H1 (cell line): ENCODE measurements around the gene NKTR. TPM values are rescaled to one million over a fixed set of nuclear protein-coding genes. Genes with fewer than 3 reads are reported as not detected.

Experiments used
- CTCF ChIA-PET: fragments of 300-600 bp; sonication (Branson Sonifier 250); formaldehyde crosslinking; loops from one replicate; lab custom pipeline; 2021; ENCODE audit not compliant: partially characterized antibody; lab: Charles Lee
- POLR2A ChIA-PET: fragments of 300-600 bp; sonication (Branson Sonifier 250); formaldehyde crosslinking; loops from one replicate; lab custom pipeline; 2021; ENCODE audit warnings: inconsistent platforms; ENCODE audit not compliant: partially characterized antibody; lab: Charles Lee
- DNase-seq, 2 experiments: peaks; one replicate each; pipeline versions ENCODE4 v3.0.0 to v3.0.0-alpha.2; 2010 to 2022; ENCODE audit warnings: low spot score in 2 of 2, low read depth in 1 of 2, mixed read lengths in 1 of 2
- FAIRE-seq: peaks from 2 replicates; lab custom pipeline; 2011; peaks lifted over from hg19 to GRCh38; lab: Jason Lieb, UNC
- H2AFZ ChIP-seq: 2 replicates; pipeline ENCODE4 v1.8.1; 2012; ENCODE audit warnings: low read length, inconsistent platforms
- H2AK5ac ChIP-seq: 2 replicates; pipeline ENCODE4 v1.6.1; 2013; ENCODE audit warnings: low read depth, low read length
- H2BK120ac ChIP-seq: replicated peaks from 2 replicates; pipeline ENCODE3; 2013; ENCODE audit warnings: low read depth, low read length, inconsistent platforms
- H2BK12ac ChIP-seq: 2 replicates; pipeline ENCODE4 v1.6.1; 2013; ENCODE audit warnings: low read depth, low read length
- H2BK15ac ChIP-seq: 2 replicates; pipeline ENCODE4 v1.6.1; 2013; ENCODE audit warnings: low read length
- H2BK20ac ChIP-seq: 2 replicates; pipeline ENCODE4 v1.6.1; 2013; ENCODE audit warnings: low read length
- H2BK5ac ChIP-seq: 2 replicates; pipeline ENCODE4 v1.6.1; 2013; ENCODE audit warnings: low read depth, low read length
- H3K14ac ChIP-seq: 2 replicates; pipeline ENCODE4 v1.6.1; 2013; ENCODE audit warnings: inconsistent platforms; ENCODE audit not compliant: insufficient read length
- H3K18ac ChIP-seq: 2 replicates; pipeline ENCODE4 v1.6.1; 2013; ENCODE audit warnings: low read length; ENCODE audit errors: extremely low read depth
- H3K23ac ChIP-seq: 2 replicates; pipeline ENCODE4 v1.6.1; 2013; ENCODE audit warnings: inconsistent platforms; ENCODE audit not compliant: insufficient read length
- H3K23me2 ChIP-seq: 2 replicates; pipeline ENCODE4 v1.6.1; 2013; ENCODE audit warnings: low read depth, low read length
- H3K27ac ChIP-seq: 2 replicates; pipeline ENCODE4 v1.6.1; 2011; ENCODE audit warnings: low read depth, low read length, inconsistent platforms
- H3K27me3 ChIP-seq, 4 experiments: replicated peaks in 1 of 4; 1 replicate in 1 of 4; 2 replicates in 3 of 4; pipeline versions ENCODE4 v1.6.1 to v1.8.1; 2011 to 2013; ENCODE audit warnings: low read length in 3 of 4, mild to moderate bottlenecking in 3 of 4, inconsistent platforms in 2 of 4, mixed read lengths in 2 of 4, moderate library complexity in 1 of 4; ENCODE audit not compliant: control insufficient read depth in 3 of 4, insufficient read depth in 3 of 4; ENCODE audit errors: extremely low read depth in 1 of 4
- H3K36me3 ChIP-seq, 4 experiments: 2 replicates each; pipeline versions ENCODE4 v1.6.1 to v1.8.1; 2011 to 2013; ENCODE audit warnings: mild to moderate bottlenecking in 4 of 4, low read length in 3 of 4, moderate library complexity in 2 of 4, control low read depth in 1 of 4, inconsistent platforms in 1 of 4; ENCODE audit not compliant: insufficient read depth in 4 of 4, control insufficient read depth in 2 of 4
- H3K4ac ChIP-seq: replicated peaks from 2 replicates; pipeline ENCODE3; 2013; ENCODE audit warnings: low read length, low read depth, mixed read lengths, inconsistent platforms; ENCODE audit not compliant: insufficient read length
- H3K4me1 ChIP-seq, 4 experiments: replicated peaks in 1 of 4; 1 replicate in 1 of 4; 2 replicates in 3 of 4; pipeline versions ENCODE4 v1.6.1 to v1.8.1; 2011 to 2013; ENCODE audit warnings: low read length in 3 of 4, inconsistent platforms in 2 of 4, mixed read lengths in 1 of 4; ENCODE audit not compliant: insufficient read depth in 4 of 4, control insufficient read depth in 3 of 4
- H3K4me2 ChIP-seq, 2 experiments: 2 replicates each; pipeline versions ENCODE4 v1.6.1 to v1.8.1; 2011 to 2013; ENCODE audit warnings: low read depth in 2 of 2, low read length in 2 of 2, control low read depth in 1 of 2, inconsistent platforms in 1 of 2, mild to moderate bottlenecking in 1 of 2; ENCODE audit not compliant: insufficient read depth in 1 of 2
- H3K4me3 ChIP-seq, 4 experiments: fragments of 200-600, 300-600 bp in 1 of 4; sonication (generic), shearing (Covaris generic), sonication (Bioruptor Twin) in 1 of 4; 2 replicates each; pipeline versions ENCODE4 v1.5.1 to v1.8.1; 2011 to 2016; ENCODE audit warnings: low read length in 4 of 4, low read depth in 3 of 4, control low read depth in 2 of 4, inconsistent platforms in 2 of 4, mild to moderate bottlenecking in 2 of 4, mixed read lengths in 1 of 4, moderate library complexity in 1 of 4; ENCODE audit not compliant: insufficient read depth in 2 of 4; ENCODE audit errors: extremely low read depth in 1 of 4
- H3K56ac ChIP-seq: replicated peaks from 2 replicates; pipeline ENCODE3; 2013; ENCODE audit warnings: low read depth, mild to moderate bottlenecking, mixed read lengths, low read length, inconsistent platforms; ENCODE audit not compliant: insufficient read length
- H3K79me1 ChIP-seq: 2 replicates; pipeline ENCODE4 v1.6.1; 2013; ENCODE audit warnings: low read depth, low read length, control low read depth
- H3K79me2 ChIP-seq, 2 experiments: 2 replicates each; pipeline versions ENCODE4 v1.6.1 to v1.8.1; 2012 to 2013; ENCODE audit warnings: low read length in 2 of 2, mild to moderate bottlenecking in 2 of 2, inconsistent platforms in 1 of 2; ENCODE audit not compliant: insufficient read depth in 2 of 2, control insufficient read depth in 1 of 2
- H3K9ac ChIP-seq, 4 experiments: replicated peaks in 1 of 4; 1 replicate in 1 of 4; 2 replicates in 3 of 4; pipeline versions ENCODE4 v1.6.1 to v1.8.1; 2011 to 2013; ENCODE audit warnings: low read depth in 3 of 4, low read length in 3 of 4, control low read depth in 2 of 4, mild to moderate bottlenecking in 2 of 4, moderate library complexity in 2 of 4, inconsistent platforms in 1 of 4; ENCODE audit errors: extremely low read depth in 1 of 4
- H3K9me3 ChIP-seq, 2 experiments: 2 replicates each; pipeline versions ENCODE4 v1.6.1 to v1.8.1; 2012 to 2013; ENCODE audit warnings: mild to moderate bottlenecking in 2 of 2, moderate library complexity in 2 of 2, control low read depth in 1 of 2, inconsistent platforms in 1 of 2, low read depth in 1 of 2, low read length in 1 of 2, mixed read lengths in 1 of 2; ENCODE audit not compliant: insufficient read depth in 2 of 2
- H4K20me1 ChIP-seq, 2 experiments: replicated peaks in 1 of 2; 2 replicates each; pipeline versions ENCODE3 to v1.8.1; 2011 to 2013; ENCODE audit warnings: inconsistent platforms in 2 of 2, low read length in 2 of 2, mild to moderate bottlenecking in 1 of 2; ENCODE audit not compliant: insufficient read depth in 2 of 2, control insufficient read depth in 1 of 2
- H4K5ac ChIP-seq: 2 replicates; pipeline ENCODE4 v1.6.1; 2013; ENCODE audit warnings: low read length, low read depth, mixed read lengths, inconsistent platforms; ENCODE audit not compliant: insufficient read length
- H4K8ac ChIP-seq: 2 replicates; pipeline ENCODE4 v1.8.0; 2013; ENCODE audit warnings: mild to moderate bottlenecking, moderate library complexity, low read length, inconsistent platforms; ENCODE audit not compliant: insufficient read depth; ENCODE audit errors: extremely low read depth
- H4K91ac ChIP-seq: replicated peaks from 2 replicates; pipeline ENCODE3; 2013; ENCODE audit warnings: low read length, mixed read lengths, inconsistent platforms; ENCODE audit not compliant: insufficient read length
- NANOG ChIP-seq: IDR thresholded peaks from 2 replicates; pipeline ENCODE4 v1.6.1; 2011; ENCODE audit warnings: low read length, low read depth, mild to moderate bottlenecking, inconsistent platforms; ENCODE audit not compliant: insufficient read depth, poor library complexity, severe bottlenecking
- RAD21 ChIP-seq, 2 experiments: IDR thresholded peaks in 1 of 2; conservative IDR thresholded peaks in 1 of 2; 2 replicates each; pipeline ENCODE4 v1.6.1; 2011; ENCODE audit warnings: low read depth in 2 of 2, low read length in 2 of 2, improper control_type of control experiment in 1 of 2, inconsistent platforms in 1 of 2, mild to moderate bottlenecking in 1 of 2, moderate library complexity in 1 of 2
- SIX5 ChIP-seq: IDR thresholded peaks from 2 replicates; pipeline ENCODE4 v1.6.1; 2011; ENCODE audit warnings: mild to moderate bottlenecking, low read depth, low read length
- WGBS, 2 experiments: shearing (Covaris generic) in 1 of 2; methylation state at CpG; one replicate each; pipeline versions ENCODE4 v1.1.6 to v1.1.7; 2013 to 2015; ENCODE audit warnings: low lambda C conversion rate in 2 of 2, mixed read lengths in 2 of 2, inconsistent platforms in 1 of 2, low coverage in 1 of 2, missing lambda C conversion rate in 1 of 2; ENCODE audit not compliant: insufficient replicate concordance in 2 of 2, insufficient coverage in 1 of 2, insufficient read length in 1 of 2; ENCODE audit errors: extremely low coverage in 1 of 2, missing lambda C conversion rate in 1 of 2; 5-methylcytosine and 5-hydroxymethylcytosine counted together
- polyA plus RNA-seq, 7 experiments: library from polyadenylated mRNA; depleted of rRNA in 3 of 7; stranded (reverse) in 5 of 7; unstranded in 2 of 7; fragments of >200 nt in 5 of 7; fragments of 200-250 nt in 2 of 7; gene quantifications; 1 replicate in 5 of 7; 2 replicates in 1 of 7; 4 replicates in 1 of 7; pipeline versions ENCODE4 v1.2.1 to v1.2.3, GENCODE V29; 2011 to 2013; ENCODE audit warnings: missing spikeins in 2 of 7, mixed read lengths in 2 of 7
- total RNA-seq: library from RNA; stranded (reverse); fragmentation: NEBNext Ultra II Directional; extraction: Animal tissue kit (Norgen Biotek cat#: 25700); gene quantifications from 2 replicates; pipeline ENCODE4 v1.2.1, GENCODE V29; 2021

Gene NKTR
- total and polyA plus RNA-seq, 2 of the 8 experiments (the other 6 are each of a cell fraction or from before 2014, with no cell fraction given): 24.1 to 62.2 TPM

- Histone ChIP-seq H3K14ac (no peak overlapping the region), H2AK5ac (no peak overlapping the region), H3K27me3 (no peaks in the 10 kb centered on the region; a peak in 1 of 7 replicates), H3K79me2 (no peaks in the 10 kb centered on the region)
- POLR2A ChIA-PET: no interaction called here
- CTCF ChIA-PET: interaction anchor here (1.0 to 1.2 kb wide), 2 partner anchors 10 to 22 kb away, joined by 3 to 4 read pairs; no protein-coding TSS in a partner anchor
- TF ChIP-seq NANOG: no peak
- no peak for TF ChIP-seq SIX5
- no peak for TF ChIP-seq RAD21 (IDR thresholded peaks at IDR 0.05 in 1 of 2, conservative IDR thresholded peaks at IDR 0.05 in 1 of 2; ENCODE audit: low read depth in 2 of 2, low read length in 2 of 2)
- TF ChIP-seq, all 59 proteins: peak for 0
- FAIRE-seq (no peak), DNase-seq (no peak)
- no peak overlapping the region for H2BK20ac ChIP-seq
- no peak overlapping the region for H4K5ac ChIP-seq
- H4K20me1 ChIP-seq: no peaks in the 10 kb centered on the region
- no peaks in the 10 kb centered on the region for H3K79me1 ChIP-seq
- no peaks in the 10 kb centered on the region for H3K9me3 ChIP-seq
- H3K36me3 ChIP-seq: no peaks in the 10 kb centered on the region
- H3K23ac ChIP-seq: no peak overlapping the region
- no peak overlapping the region for H3K9ac ChIP-seq
- H3K4me1 ChIP-seq: no peaks in the 10 kb centered on the region; a peak in 1 of 7 replicates
- 89% methylated on average over 12 of the region's 12 CpGs; no CpG with 5 or more reads in 1 of the 2 experiments for WGBS, 2 experiments
- H3K56ac ChIP-seq: no peak overlapping the region
- no peak overlapping the region for H4K91ac ChIP-seq
- no peaks in the 10 kb centered on the region for H3K23me2 ChIP-seq
- H3K4me2 ChIP-seq: no peak overlapping the region
- no peak overlapping the region for H3K27ac ChIP-seq
- H2BK15ac ChIP-seq: no peak overlapping the region
- no peak overlapping the region for H3K18ac ChIP-seq
- H2BK120ac ChIP-seq: no peak overlapping the region
- no peak overlapping the region for H4K8ac ChIP-seq
- no peak overlapping the region for H2BK5ac ChIP-seq
- H3K4ac ChIP-seq: no peak overlapping the region
- no peak overlapping the region for H3K4me3 ChIP-seq
- no peak overlapping the region for H2AFZ ChIP-seq
- no peak overlapping the region for H2BK12ac ChIP-seq
These were observed 82.0 kb downstream of the NKTR start for GRCh38 chr3:42682301-42683070.
